SK-N-SH treated with all-trans-retinoic acid at 6 μM for 48 hours (cell line): ENCODE results near the gene LFNG.

Experiments used
- ARNTL ChIP-seq: fragments of 450-650 bp; formaldehyde crosslinking; IDR thresholded peaks from 2 replicates; pipeline ENCODE4 v1.5.0; 2020; ENCODE audit warnings: low read depth, mild to moderate bottlenecking, moderate library complexity, borderline replicate concordance
- CREB5 ChIP-seq: fragments of 250-450 bp; sonication (Bioruptor Pico); IDR thresholded peaks from 2 replicates; pipeline ENCODE4 v1.5.1; 2020; ENCODE audit warnings: low read depth, mild to moderate bottlenecking, moderate library complexity
- CSDC2 ChIP-seq: fragments of 250-450 bp; sonication (Bioruptor Pico); IDR thresholded peaks from 2 replicates; pipeline ENCODE4 v1.5.0; 2020; ENCODE audit warnings: mild to moderate bottlenecking, moderate library complexity
- CSRNP3 ChIP-seq: fragments of 250-450 bp; sonication (Bioruptor Pico); IDR thresholded peaks from 2 replicates; pipeline ENCODE4 v1.5.1; 2021; ENCODE audit warnings: mild to moderate bottlenecking, moderate library complexity
- GLIS3 ChIP-seq: fragments of 250-450 bp; sonication (Bioruptor Pico); IDR thresholded peaks from 2 replicates; pipeline ENCODE4 v1.5.0; 2020; ENCODE audit warnings: mild to moderate bottlenecking, moderate library complexity
- PATZ1 ChIP-seq: fragments of 250-450 bp; sonication (Bioruptor Pico); IDR thresholded peaks from 2 replicates; pipeline ENCODE4 v1.8.0; 2020; ENCODE audit warnings: mild to moderate bottlenecking, moderate library complexity, borderline replicate concordance
- POU6F1 ChIP-seq: fragments of 250-450 bp; sonication (Bioruptor Pico); IDR thresholded peaks from 2 replicates; pipeline ENCODE4 v1.8.0; 2021; ENCODE audit warnings: low read depth, mild to moderate bottlenecking, moderate library complexity, borderline replicate concordance
- RARB ChIP-seq: fragments of 250-450 bp; sonication (Bioruptor Pico); IDR thresholded peaks from 2 replicates; pipeline ENCODE4 v1.8.0; 2021; ENCODE audit warnings: mild to moderate bottlenecking, moderate library complexity
- TOX ChIP-seq: fragments of 250-450 bp; sonication (Bioruptor Pico); IDR thresholded peaks from 2 replicates; pipeline ENCODE4 v1.8.0; 2021; ENCODE audit warnings: mild to moderate bottlenecking, moderate library complexity, borderline replicate concordance
- ZFP3 ChIP-seq: fragments of 250-450 bp; sonication (Bioruptor Pico); IDR thresholded peaks from 2 replicates; pipeline ENCODE4 v1.5.0; 2020; ENCODE audit warnings: mild to moderate bottlenecking, moderate library complexity
- ZNF565 ChIP-seq: fragments of 450-650 bp; formaldehyde crosslinking; conservative IDR thresholded peaks from 2 replicates; pipeline ENCODE4 v1.5.0; 2020; ENCODE audit warnings: low read depth, mild to moderate bottlenecking, moderate library complexity
- ZNF70 ChIP-seq: fragments of 450-650 bp; formaldehyde crosslinking; IDR thresholded peaks from 2 replicates; pipeline ENCODE4 v1.5.0; 2020; ENCODE audit warnings: mild to moderate bottlenecking, moderate library complexity

- TF ChIP-seq ARNTL (no peak), RARB (CRISPR knock-in tag) (no peak), CREB5 (CRISPR knock-in tag) (no peak), POU6F1 (CRISPR knock-in tag) (no peak), PATZ1 (no peak), ZFP3 (peak; percentile 32; the same call in 1 of the 2 replicates), ZNF70 (CRISPR knock-in tag) (no peak), GLIS3 (CRISPR knock-in tag) (no peak), ZNF565 (no peak), CSDC2 (no peak), CSRNP3 (CRISPR knock-in tag) (no peak), TOX (CRISPR knock-in tag) (no peak)
Measured at GRCh38 chr7:2572101-2572842, 52.7 kb downstream of the LFNG start.
